CD4-positive, alpha-beta T cell treated with Interleukin-10 for 1 hour (primary cell): ENCODE results near the gene FLNA.
"Not testable (repeated sequence)": the region's sequence is repeated elsewhere in the genome, so short reads cannot be mapped to it uniquely, and the experiment has no call there.

Experiments used
- DNase-seq: peaks from one replicate; pipeline ENCODE4 v3.0.0-alpha.2; 2020

Gene FLNA

DNA sequence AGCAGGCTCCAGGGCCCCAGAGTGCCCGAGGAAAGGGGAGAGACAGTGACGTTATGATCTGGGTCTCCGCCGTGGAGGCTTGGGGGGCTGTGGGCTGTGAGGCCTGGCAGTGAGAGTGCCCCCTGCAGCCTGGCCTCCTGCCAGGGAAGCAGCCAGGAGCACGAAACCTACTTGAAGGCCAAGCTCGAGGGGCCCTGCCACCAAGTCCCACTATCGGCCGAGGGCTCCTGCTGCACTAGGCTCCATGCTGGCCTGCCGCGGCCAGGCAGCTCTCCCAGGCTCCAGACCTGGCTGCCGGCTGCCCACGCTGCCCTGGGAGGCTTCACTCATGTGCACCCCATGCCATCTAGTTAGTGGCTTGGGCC lies 18.7 kb downstream of the FLNA start:
- no peak for DNase-seq

DNA sequence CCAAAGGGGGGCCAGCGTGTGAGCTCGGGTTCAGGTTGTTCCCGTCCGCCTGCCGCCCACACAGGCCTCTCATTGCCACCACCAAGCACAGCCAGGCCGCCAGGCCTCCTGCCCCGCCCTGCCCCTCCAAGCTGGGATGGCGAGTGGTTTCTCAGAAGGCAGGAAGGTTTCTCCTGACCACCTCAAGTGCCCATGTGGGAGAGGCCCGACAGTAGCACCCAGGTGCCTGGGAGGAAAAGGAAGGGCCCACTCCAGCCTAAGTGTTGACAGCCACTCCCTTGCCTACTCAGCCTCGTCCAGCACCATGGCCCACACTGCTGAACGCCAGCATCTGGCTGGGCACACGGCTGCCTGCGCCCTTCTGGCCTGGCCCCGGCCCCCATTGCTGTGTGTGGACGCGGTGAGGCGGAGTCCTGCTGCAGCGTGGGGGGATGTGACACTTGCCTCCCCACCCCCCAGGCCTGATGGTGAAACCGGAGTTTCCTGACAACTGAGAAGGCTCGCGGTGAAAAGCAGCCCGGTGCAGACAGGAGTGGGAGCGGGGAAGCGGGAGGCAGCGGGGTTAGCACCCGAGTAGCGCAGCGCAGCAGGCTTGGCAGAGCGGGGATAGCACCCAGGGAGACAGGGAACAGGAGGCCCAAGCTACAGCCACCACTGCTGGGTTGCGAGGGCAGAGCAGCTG lies 19.2 kb downstream of the FLNA start:
- no peak for DNase-seq

DNA sequence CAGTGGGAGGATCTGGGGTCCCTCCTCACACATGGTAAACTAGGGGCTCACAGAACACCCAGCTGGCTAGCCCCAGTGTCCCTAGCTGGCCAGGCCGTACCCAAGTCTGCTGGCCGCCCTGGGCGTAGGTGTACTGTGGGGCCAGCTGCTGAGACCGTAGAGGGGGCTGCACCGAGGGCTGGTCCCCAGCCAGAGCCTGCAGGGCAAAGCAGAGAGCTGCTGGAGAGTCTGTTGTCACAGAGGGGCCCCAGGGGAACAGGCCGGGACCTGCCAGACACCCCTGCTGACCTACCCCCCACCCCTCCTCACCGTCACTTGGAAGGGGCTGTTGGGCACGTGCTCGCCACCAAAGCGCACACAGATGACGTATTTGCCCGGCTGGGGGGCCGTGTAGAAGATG lies 19.9 kb downstream of the FLNA start:
- no peak for DNase-seq

DNA sequence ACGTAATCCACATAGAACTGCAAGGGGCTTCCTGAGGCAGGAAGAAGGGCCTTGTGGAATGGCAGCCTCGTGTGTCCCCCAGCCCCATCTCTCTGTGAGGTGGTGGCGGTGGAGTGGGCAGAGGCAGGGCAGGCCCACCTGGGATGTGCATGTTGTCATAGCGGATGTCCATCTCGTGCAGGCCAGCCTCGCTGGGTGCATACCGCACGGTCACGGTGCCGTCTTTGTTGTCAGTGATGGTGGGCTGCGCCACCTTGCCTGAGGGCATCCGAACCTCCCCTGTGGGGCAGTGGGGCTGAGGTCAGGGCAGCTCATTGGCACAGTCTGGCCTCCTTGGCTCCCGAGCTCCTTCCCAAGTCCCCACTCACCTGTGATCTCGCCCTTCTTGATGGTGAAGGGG lies 20.4 kb downstream of the FLNA start:
- DNase-seq = no peak

DNA sequence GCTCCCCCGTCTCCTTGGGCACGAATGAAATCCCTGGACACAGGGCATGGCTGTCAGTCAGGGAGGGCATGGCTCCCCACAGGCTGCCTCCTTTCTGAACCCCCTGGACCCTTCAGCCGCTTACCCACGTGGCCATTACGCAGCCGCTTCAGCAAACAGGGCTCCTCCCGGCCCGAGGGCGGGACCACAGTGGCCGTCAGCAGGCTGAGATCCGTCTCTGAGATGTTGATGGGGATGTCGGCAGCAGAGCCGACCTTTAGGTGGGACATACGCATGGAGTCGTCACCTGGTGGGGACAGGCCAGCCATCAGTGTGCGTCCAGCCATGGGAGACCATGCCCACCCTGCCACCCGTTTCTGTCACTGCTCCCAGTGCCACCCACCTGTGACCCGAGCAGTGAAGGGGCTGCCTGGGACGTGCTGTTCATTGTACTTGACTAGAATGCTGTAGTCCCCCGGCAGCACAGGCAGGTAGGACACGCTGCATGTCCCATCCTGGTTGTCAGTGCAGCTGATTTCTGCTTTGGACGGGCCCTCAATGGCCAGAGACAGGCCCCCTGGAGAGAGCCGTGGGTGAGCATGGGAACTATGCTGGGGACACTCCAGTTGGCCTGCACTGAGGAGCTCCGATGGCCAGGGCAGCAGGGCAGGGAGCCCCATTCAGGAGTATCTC lies 21.1 kb downstream of the FLNA start:
- no peak for DNase-seq

DNA sequence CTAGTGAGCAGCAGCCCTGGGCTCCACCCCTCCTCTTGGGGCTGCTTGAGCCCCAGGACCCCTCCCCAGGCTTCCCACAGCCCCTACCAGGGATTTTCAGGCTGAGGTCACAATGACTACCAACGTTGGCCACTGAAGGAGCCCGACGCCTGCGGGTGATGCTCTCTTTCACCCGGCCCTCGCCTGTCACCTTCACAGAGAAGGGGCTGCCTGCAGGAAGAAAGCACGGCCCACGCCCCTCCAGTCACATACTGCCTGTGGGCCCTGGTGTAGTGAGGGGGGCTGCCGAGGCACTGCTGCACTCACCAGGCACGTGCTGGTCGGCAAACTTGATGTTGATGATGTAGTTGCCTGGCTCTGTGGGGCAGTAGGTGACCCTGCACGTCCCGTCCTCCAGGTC lies 22.0 kb downstream of the FLNA start:
- DNase-seq = no peak

DNA sequence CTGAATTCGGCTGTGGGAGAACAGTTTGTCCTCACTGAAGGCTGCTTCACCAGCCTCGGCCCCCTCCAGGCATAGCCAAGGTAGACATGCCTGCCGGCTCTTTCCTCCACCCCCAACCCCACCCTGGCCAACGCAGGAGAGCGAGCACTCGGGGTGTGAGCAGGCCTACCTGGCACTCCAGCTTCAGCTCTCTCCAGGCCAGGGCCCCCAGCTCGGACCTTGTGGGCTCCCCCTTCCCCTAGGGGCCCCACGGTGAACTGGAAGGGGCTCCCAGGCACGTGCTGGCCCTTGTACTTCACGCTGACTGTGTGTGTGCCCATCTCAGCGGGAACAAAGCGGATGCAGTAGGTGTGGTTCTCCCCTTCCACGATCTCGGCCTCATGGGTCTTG lies 22.4 kb downstream of the FLNA start:
- no peak for DNase-seq

DNA sequence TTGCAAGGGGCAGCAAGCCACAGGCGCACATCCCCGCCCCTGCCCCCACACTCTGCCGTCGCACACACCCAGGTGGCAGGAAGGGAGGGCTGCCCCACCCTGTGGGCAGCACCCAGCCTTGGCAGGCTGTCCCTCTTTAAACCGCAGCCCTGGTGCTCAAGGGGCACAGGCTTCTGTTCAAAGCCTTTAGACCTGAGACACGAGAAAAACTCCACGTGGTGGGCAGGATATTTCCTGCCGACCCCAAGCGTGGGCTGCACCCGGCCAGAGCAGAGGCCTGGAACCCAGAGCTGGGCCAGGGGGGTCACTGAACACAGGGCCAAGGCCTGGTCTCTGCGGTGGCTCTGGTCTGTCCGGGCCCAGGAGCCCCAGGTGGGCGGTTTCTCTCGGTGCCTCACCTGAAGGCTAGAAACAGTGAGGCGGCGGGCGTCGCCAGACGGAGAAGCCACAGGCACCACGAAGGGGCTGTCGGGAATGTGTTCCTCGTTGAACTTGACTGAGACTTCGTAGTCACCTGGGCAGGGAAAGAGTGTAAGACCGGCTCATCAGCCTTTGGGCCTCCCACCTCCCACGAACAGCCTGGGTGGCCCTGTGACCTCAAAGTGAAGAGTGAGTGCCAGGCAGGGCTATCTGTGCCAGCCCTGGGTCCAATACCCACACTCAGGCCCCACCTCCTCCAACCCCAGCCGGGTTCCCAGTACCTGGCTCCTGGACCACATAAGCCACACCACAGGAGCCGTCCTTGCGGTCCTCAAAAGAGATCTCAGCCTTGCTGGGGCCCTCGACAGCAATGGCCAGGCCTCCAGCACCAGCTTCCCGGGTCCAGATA lies 23.0 kb downstream of the FLNA start:
- peak; percentile 72 for DNase-seq

DNA sequence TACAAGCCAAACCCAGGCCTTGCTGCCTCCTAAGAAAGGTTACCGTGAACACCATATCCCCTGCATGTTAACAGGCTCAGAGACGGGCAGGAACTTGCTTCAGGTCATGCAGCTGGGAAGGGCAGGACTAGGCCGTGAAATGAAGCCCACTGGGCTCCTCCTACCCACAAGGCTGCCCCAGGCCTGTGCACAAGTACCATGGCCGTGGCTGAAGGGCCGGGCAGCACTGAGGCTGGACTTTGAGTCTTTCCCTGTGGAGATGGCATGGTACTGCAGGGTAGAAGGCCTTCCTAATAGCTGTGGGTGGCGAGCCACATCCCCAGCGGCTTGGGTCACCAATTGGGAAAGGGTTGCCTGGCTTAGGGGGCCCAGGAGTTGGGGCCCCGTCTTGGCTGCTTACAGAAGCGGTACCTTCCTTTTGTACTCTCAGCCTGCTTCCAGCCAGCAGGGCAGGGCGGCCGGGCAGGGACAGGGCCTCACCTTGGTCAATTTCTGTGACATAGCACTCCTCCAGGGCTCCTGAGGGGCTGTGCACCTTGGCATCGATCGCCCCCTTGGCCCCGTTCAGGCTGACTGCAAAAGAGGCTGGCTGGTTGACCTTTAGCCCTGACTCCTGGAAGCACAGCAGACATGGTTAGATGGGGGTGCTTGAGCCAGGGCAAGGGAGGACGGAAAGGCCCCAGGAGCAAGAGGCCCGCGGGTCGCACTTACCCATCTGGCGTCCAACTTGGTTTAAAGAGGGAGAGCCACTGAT lies 23.8 kb downstream of the FLNA start:
- DNase-seq = no peak

DNA sequence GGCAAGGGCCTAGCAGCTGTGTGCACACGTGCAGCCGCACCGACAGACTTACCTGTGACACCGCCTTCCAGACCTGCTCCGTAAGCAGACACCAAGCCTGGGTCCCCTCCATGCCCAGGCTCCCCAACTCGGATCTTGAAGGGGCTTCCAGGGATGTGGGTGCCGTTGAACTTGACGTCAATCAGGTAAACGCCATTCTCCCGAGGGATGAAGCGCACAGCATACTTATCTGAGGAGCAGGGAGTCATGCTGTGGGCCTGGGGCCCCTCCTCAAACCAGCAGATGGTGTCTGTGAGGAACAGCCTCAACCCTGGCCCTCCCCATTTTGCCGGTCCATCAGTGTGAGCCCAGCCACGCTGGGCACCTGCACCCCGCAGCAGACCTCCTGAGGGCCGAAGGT lies 24.5 kb downstream of the FLNA start:
- DNase-seq = no peak

DNA sequence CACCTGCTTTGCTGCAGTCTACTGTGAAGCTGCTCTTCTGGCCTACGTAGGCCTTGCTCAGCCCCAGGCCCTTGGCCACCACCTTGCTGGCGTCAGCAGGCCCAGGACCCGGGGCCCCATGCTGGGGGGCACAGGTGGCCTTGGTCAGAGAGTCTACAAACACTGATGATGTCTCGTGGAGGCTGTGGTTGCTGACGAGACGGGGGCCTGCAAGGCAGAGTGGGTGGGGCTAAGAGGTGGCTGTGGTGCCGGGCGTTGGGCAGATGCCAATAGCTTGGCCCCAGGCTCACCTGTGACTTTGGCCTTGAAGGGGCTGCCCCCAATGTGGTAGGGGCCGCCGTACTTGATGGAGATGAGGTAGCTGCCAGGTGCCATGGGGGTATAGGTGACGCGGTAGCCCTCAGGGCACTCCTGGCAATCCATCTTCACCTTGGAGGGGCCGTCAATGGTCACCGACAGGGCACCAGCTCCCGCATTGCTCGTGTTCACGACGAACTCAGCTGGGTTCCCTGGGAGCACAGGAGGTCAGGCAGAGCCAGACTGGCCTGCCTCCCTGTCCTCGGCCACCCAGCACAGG lies 25.0 kb downstream of the FLNA start:
- DNase-seq = no peak

DNA sequence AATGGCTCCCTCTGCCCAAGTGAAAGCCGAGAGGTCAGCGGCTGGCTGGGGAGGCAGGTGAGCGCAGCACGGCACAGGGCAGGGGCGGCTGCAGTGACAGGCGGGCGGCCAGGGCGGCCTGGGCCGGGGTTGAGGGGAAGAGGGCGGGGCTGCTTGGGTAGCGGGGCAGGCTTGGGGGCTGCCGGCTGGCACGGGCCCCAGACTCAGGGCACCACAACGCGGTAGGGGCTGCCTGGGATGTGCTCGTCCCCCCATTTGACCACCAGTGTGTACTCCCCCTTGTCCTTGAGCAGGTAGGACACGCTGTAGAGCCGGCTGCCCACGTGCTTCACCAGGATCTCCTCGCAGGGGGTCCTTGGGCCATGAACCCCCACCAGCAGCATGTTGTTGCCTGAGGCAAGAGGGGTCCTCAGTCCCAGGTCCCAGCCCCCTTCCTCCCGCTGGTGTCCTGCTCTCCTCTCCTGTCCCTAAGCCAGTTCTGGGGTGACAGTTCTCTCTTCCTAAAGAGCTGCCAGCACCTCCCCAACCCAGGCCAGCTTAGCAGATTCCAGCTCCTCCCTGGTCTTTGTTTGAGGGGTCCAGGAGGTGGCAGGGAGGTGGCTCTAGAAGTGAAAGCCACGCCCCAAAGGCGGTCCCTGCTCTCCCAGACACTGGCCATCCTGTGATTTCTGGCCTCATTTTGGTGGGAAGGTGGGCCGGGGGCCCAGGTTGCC lies 25.6 kb downstream of the FLNA start:
- no peak for DNase-seq

DNA sequence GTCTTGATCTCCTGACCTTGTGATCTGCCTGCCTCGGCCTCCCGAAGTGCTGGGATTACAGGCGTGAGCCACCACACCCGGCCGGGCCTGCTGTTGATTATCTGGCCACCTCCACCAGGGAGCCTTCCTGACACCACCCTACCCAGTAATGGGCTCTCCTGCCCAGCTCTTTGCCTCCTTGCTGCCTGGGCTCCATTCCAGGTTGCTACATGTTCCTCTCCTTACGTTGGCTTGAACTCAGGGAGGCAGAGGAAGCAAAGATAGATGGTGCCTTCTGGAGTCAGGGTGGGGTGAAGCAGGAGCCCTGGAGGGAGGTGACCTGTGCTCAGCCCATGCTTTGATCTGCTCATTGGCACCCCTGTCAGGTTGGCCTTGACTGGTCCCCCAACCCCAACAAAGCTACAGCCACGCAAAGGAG lies 26.3 kb downstream of the FLNA start:
- no peak for DNase-seq

DNA sequence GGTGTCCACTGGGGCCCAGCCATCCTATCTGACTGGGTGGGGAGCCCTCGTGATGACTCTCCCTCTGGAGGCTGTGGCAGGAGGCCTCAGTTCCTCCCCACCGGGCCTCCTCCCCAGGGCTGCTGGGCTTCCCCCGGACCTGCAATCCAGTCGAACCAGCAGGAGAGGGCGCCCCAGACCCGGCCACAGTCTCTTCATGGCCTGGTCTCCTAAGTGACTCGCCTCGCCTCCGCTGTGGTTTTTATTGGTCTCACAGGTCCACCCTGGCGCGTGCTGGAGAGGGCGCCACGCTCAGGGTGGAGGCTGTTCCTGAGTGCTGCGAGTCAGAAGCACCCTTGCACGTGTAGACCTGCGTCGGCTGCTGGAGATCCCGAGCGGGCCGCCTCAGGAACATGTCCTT lies 30.8 kb downstream of the FLNA start:
- not testable (repeated sequence) for DNase-seq

DNA sequence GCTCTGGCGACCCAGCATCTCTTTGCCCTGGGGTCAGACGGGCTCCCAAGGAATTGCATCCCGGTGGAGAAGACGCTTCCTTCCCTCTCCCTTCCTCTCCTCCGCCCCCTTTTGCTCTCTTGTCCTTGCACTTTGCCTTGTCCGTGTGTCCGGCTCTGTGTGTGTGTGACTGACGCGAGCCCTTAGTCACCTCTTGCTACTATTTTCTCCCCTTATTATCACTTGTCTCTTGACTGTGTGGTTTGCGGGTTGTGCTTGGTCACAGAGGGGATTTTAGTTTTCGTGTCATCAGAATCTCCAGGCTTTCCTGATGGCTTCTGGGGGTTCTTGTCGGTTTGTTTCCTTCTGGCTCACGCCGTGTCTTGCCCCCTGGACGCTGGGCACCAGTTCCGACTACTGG lies 31.4 kb downstream of the FLNA start:
- not testable (repeated sequence) for DNase-seq

DNA sequence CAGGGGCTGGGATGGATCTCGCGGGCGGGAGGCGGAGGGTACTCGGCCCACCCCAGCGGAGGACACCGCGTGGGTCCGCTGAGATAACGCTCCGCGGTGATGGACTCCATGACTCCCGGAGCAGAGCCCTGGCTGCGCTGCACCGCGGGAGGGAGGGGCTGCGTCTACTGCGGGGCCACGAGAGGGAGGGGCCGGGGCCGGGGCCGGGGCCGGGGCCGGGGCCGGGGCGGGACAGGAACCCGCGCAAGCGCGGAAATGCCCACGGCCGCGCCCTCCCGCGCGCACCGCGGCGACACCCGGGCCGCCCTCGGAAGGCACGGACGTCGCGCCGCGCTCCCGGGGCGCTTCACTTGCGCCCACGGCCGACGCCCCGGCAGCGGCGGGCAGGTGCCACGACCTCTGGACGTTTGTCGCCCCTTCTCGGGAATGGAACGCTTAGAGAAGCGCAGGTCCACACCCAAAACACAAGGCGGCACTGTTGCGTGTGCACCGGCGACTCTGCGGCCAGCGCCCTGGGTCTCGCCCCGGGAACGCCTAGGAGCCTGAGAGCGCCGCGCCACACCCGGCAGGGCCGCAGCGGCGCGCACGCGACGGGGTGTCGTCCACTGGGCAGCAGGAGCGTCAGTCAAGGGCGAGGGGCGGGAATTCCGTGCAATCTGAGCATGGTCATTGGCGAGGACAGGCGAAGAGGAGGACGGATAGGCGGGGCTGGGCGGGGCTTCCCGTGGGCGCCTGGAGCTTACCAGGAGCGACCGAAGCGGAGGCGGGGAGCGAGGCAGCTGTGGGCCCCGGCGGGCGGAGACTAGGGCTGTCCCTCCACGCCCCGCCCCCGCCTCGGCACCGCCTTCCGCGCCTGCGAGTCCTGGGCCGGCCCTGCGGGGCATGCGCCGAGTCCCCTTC lies 32.8 kb downstream of the FLNA start:
- DNase-seq = not testable (repeated sequence)

DNA sequence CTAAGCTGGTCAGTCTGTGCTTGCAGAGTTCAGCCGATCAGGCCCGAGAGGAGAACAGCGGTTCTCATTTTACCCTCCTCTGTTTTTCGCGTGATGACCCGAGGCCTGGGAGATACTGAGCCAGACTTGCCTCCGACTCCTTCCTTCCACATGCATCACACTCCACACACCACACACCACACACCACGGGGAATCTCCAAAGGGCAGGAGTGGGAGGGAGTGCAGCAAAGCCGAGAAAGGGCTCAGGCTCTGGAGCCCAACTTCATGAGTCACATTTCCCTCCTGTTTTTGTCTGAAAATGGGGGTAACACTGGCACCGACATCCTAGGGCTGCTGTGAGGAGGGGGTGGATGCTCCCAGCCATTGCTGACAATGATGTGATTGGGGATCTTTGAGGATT lies 39.9 kb downstream of the FLNA start:
- no peak for DNase-seq

DNA sequence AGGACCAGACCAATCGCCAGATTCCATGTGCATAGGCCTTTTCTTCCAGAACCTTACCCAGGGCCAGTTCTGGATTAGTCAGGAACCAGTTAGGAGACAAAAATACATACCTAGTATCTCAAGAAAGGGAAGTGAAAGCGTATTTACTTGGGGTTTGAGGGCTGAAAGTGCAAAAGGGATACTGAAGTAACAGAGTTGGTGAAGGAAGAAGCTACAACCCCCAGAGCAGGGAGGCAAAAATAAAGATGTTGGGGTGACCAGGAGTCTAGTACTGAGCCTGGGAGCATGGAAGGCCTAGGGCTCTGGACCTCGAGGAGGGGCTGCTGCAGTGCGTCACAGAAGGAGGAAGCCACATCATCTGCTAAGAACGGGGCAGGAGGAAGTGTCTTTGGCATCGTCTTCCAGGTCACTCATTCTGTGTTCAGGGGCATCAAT lies 40.6 kb downstream of the FLNA start:
- DNase-seq = no peak

DNA sequence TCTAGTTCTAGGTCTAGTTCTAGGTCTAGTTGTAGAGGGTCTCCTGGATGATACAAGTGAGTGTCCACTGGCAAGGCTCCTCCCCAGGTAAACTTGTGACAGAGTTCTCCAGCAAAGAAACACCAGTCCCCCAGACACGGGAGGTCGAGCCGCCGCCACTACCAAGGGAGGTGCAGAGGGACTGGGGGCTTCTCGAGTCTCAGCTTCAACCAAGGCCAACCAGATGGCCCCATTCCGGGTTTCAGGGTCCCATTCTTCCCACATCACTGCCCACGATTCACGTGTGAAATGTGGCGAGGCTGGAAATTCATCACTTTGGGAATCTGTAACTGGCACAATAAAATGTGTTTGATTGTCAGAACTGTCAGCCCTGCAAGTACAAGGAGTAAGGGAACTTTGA lies 41.3 kb downstream of the FLNA start:
- no peak for DNase-seq

DNA sequence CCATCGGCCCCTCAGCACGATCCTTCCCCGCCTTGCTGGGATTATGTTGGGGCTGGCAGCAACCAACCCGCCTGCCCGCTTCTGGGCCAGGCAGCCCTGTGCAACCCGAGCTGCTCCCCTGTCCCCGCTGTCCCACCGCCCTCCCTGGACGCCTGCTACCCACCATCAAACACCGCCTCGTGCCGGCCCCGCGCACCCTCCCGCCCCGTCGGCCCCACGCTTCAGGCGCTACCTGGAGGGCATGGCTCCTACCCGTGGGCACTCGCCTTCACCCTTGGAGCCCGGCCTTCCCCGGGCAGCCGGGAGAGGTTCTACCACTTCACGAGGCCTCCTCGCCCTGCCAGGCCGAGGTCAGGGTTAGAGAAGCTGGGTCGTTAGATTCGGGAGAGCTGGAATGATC lies 41.9 kb downstream of the FLNA start:
- no peak for DNase-seq

DNA sequence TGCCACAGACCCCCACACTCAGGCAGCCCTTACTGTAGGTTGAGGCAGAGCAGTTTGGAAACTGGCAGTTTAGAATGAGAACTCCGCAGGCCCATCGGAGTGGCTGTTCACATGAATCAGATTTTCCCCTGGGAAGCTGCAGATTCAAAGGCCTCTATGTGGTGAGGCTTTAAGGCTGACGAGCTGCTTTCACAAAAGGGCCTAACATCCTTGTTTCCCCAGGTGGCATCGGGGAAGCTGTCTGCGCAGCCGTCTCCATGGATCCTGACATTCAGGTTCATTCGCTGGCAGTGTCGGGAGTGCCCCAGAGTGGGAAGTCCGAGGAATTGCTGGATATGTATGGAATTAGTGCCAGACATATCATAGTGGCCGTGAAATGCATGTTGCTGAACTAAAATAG lies 45.1 kb downstream of the FLNA start:
- no peak for DNase-seq
